ENCODE results near the gene DNAJB6.

Gene DNAJB6

DNA sequence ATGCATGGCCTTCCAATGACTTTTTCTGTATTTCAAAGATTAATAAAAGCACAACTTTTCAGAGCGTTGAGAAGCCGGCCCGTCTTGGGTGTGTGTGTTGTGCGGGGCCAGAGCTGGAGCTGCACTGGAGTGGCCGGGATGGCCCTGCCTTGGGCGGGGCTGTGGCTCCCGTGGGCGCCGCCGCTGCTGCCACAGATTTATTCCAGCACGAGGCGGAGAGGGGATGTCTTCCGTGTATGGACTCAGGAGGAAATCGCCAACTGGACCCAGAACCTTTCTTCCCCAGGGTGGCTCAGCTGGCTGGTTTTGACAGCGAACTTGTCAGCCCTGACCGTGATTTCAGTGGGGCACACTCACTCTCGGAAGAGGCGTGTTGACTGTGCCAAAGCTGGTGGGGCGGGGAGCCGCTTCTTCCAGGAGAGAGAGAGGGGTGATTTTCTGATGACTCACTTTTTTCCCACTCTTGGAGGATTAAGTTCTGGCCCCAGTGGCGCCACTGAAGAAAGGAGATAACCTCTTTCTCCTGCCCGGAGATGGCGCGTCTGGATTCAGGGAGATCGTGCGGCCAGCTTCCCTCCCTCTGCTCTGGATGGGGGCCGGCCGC lies 72.4 kb downstream of the DNAJB6 start:
- TF ChIP-seq, protein P1, sequence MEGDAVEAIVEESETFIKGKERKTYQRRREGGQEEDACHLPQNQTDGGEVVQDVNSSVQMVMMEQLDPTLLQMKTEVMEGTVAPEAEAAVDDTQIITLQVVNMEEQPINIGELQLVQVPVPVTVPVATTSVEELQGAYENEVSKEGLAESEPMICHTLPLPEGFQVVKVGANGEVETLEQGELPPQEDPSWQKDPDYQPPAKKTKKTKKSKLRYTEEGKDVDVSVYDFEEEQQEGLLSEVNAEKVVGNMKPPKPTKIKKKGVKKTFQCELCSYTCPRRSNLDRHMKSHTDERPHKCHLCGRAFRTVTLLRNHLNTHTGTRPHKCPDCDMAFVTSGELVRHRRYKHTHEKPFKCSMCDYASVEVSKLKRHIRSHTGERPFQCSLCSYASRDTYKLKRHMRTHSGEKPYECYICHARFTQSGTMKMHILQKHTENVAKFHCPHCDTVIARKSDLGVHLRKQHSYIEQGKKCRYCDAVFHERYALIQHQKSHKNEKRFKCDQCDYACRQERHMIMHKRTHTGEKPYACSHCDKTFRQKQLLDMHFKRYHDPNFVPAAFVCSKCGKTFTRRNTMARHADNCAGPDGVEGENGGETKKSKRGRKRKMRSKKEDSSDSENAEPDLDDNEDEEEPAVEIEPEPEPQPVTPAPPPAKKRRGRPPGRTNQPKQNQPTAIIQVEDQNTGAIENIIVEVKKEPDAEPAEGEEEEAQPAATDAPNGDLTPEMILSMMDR (IDR thresholded peaks at IDR 0.05): no peak
- no peak for TF ChIP-seq ZFX (IDR thresholded peaks at IDR 0.05; ENCODE audit: borderline replicate concordance)
- H3K27ac ChIP-seq: no peak overlapping the region

DNA sequence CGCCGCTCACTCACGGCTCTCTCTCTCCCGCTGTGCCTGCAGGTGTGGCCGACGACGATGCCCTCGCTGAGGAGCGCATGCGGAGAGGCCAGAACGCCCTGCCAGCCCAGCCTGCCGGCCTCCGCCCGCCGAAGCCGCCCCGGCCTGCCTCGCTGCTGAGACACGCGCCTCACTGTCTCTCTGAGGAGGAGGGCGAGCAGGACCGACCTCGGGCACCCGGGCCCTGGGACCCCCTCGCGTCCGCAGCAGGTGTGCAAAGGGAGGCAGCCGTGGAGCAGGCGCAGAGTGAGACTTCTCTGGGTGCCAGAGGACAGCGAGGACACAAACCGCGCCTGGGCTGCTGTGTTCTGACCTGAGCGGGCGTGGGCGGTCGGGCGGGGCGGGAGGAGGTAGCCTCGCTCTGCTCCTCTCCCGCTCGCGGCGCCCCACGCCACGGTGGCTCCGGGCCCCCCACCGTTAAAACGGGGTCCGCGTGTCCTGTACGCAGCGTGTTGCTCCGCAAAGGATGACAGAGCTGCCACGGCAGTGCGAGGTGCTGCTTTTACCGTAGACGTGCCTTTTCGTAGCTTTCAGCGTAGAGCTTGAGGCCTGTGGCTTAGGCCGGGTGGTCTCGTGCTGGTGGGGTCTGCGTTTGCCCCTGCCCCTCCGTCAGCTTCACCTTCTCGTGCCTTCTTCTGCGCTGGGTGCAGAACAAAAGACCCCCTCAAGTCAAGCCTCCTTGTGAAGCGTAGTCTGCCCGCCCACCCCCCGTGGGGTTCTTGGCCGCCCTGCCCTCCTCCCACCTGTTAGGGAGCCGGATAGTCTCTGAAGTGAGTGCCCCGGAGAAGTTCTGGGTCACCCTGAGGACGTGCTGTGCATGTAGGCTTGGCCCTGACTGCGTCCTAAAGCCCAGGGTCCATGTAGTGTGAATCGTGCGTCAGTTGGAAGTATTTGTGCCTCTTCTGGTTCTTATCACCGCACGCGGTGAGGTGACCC lies 73.2 kb downstream of the DNAJB6 start:
- no peak overlapping the region for H3K27ac ChIP-seq

DNA sequence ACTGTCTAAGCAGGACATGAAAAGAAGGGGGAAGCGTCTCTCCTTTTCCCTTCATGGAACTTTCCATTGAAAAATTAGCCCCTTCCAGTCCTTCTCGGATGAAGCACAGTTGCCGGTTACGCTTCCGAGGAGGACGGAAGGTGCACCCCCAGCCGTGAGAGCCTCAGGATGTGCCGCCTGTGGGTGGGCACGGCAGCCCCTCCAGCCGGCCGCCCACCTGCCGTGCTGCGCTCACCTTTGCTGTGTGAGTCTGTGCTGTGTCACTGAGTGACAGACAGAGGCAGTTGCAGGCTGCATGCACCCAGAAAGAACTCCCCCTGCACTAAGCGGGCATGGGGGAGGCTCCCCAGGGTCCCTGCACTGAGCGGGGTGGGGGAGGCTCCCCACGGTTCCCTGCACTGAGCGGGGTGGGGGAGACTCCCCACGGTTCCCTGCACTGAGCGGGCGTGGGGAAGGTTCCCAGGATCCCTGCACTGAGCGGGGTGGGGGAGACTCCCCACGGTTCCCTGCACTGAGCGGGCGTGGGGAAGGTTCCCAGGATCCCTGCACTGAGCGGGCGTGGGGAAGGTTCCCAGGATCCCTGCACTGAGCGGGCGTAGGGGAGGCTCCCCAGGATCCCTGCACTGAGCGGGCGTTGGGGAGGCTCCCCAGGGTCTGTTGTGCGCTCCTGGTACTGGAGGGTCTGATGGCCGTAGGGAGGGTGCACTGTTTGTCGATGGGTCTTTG lies 74.2 kb downstream of the DNAJB6 start:
- TF ChIP-seq ZFX (IDR thresholded peaks at IDR 0.05; ENCODE audit: borderline replicate concordance): no peak
- TF ChIP-seq, protein P1 (IDR thresholded peaks at IDR 0.05): no peak
- no peak overlapping the region for H3K27ac ChIP-seq

More for the DNA sequence above, 73.2 kb downstream of the DNAJB6 start:
- TF ChIP-seq, protein P1 (IDR thresholded peaks at IDR 0.05): no peak
- no peak for TF ChIP-seq ZFX (IDR thresholded peaks at IDR 0.05; ENCODE audit: borderline replicate concordance)

DNA sequence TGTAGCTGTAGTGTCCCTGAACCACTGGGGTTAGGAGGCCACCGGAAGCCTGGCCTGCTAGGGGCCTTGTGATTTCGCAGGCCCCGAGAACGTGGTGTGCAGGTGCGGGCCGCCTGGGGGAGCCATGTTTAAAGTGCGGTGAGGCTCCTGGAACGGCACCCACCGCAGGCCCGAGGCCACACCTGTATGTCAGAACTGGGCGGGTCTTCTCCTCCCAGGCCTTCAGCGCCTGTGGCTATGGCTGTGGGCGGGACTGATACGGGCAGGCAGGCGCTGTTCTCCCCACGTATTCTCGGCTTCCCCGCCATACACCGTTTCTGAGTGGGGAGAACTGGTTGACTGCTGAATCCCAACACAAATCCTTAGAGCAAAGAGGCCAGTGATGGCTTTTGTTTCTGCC lies 74.8 kb downstream of the DNAJB6 start:
- no peak for TF ChIP-seq ZFX (IDR thresholded peaks at IDR 0.05; ENCODE audit: borderline replicate concordance)
- TF ChIP-seq, protein P1 (IDR thresholded peaks at IDR 0.05): peak; percentile 29
- no peak overlapping the region for H3K27ac ChIP-seq

DNA sequence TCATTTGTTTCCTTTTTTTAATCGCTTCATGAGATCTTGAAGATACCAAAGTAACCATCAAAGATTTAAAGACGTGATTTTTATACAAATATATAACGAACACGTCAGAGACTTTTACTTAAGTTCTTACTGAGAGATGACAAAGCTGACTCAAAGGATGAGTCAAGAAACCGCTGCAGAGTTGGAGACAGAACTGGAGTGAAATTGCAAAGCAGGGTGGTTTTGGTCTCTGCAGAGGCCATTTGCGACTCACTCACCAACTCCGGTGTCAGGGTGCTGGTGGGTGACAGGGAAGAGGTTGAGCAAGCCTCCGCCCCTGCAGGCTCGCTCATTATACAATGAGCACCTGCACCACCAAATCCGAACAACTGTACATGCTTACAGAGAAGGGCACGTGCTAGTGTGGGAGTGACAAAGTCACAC lies 75.2 kb downstream of the DNAJB6 start:
- TF ChIP-seq, protein P1 (IDR thresholded peaks at IDR 0.05): no peak
- no peak for TF ChIP-seq ZFX (IDR thresholded peaks at IDR 0.05; ENCODE audit: borderline replicate concordance)
- H3K27ac ChIP-seq: no peak overlapping the region

DNA sequence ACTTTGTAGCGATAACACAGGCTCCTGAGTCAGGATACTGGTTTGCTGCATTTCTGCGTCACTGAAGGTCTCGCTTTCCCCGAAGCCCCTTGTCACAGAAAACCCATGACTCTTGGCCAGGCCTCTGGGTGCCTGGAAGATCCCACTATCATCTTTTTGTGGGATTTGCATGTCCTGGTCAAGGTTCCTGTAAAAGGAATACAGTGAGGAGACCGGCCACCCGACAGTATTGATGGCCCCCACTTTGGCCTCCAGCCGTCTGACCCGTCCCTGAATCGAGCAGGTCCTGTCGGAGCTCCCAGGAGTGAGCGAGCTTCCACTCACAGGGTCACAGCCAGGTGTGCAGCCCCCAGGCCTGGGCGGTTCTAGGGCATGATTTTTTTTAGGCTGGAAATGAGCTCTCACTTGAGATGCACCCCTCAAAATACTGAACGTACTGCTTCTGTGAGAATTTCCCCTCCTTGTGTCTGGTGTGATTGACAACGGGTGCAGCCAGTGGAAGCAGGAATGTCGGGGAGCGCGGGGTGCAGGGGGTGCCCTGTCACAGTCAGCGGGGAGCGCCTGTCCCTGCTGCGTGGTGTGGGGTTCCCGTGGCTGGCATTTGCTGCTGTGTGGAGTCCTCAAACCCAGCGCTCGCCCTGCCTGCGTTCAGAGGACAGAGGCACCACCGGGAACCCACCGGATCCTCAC lies 75.8 kb downstream of the DNAJB6 start:
- H3K27ac ChIP-seq: no peak overlapping the region
- TF ChIP-seq ZFX (IDR thresholded peaks at IDR 0.05; ENCODE audit: borderline replicate concordance): no peak
- TF ChIP-seq, protein P1 (IDR thresholded peaks at IDR 0.05): no peak

Measured in 22Rv1 (cell line).